Endothelial cell of umbilical vein (primary cell): ENCODE measurements around the gene SPAG9. TPM values are rescaled to one million over a fixed set of nuclear protein-coding genes. Genes with fewer than 3 reads are reported as not detected.

Source experiments
- BruUV-seq: library from RNA; stranded (reverse); fragments of 400-500 nt; replicated peaks from 2 replicates; lab custom pipeline; 2021; lab: Mats Ljungman, UMichigan
- CTCF ChIA-PET: fragments of 300-600, 350-600 bp; sonication (Branson Sonifier 250); formaldehyde crosslinking; loops from one replicate; lab custom pipeline; 2021; ENCODE audit warnings: antibody characterized with exemption, inconsistent platforms; lab: Charles Lee
- POLR2A ChIA-PET: fragments of 300-600, 350-600 bp; sonication (Branson Sonifier 250); formaldehyde crosslinking; loops from one replicate; lab custom pipeline; 2021; ENCODE audit warnings: antibody characterized with exemption, inconsistent platforms; lab: Charles Lee
- DNase-seq: peaks from one replicate; pipeline ENCODE4 v3.0.0-alpha.2; 2011; ENCODE audit warnings: low read depth, low spot score
- FAIRE-seq: peaks from 2 replicates; lab custom pipeline; 2011; peaks lifted over from hg19 to GRCh38; lab: Jason Lieb, UNC
- H2AFZ ChIP-seq: 2 replicates; pipeline ENCODE4 v1.6.0; 2012; ENCODE audit warnings: low read depth, low read length, control low read depth, inconsistent platforms
- H3K27ac ChIP-seq: 2 replicates; pipeline ENCODE4 v1.5.1; 2011; ENCODE audit warnings: low read depth, mild to moderate bottlenecking, control low read depth, low read length, moderate library complexity; ENCODE audit not compliant: insufficient read depth
- H3K27me3 ChIP-seq, 2 experiments: 2 replicates each; pipeline versions ENCODE4 v1.6.0 to v1.6.1; 2011; ENCODE audit warnings: low read length in 2 of 2, mixed read lengths in 1 of 2; ENCODE audit not compliant: control insufficient read depth in 2 of 2, insufficient read depth in 2 of 2
- H3K36me3 ChIP-seq, 2 experiments: 2 replicates in 1 of 2; 3 replicates in 1 of 2; pipeline ENCODE4 v1.5.1; 2011; ENCODE audit warnings: low read length in 2 of 2, mild to moderate bottlenecking in 1 of 2, moderate library complexity in 1 of 2; ENCODE audit not compliant: control insufficient read depth in 2 of 2, insufficient read depth in 2 of 2; ENCODE audit errors: extremely low read depth in 1 of 2
- H3K4me1 ChIP-seq: 3 replicates; pipeline ENCODE4 v1.5.1; 2011; ENCODE audit warnings: mild to moderate bottlenecking, low read length; ENCODE audit not compliant: control insufficient read depth, insufficient read depth; ENCODE audit errors: extremely low read depth
- H3K4me2 ChIP-seq: 2 replicates; pipeline ENCODE4 v1.6.1; 2011; ENCODE audit warnings: low read length, control low read depth, mixed read lengths; ENCODE audit not compliant: insufficient read depth
- H3K4me3 ChIP-seq, 3 experiments: fragments of 200-600 bp in 1 of 3; sonication (generic), shearing (Covaris generic) in 1 of 3; replicated peaks in 1 of 3; 2 replicates each; pipeline ENCODE4 v1.5.1; 2011 to 2016; ENCODE audit warnings: control low read depth in 3 of 3, low read length in 3 of 3, mild to moderate bottlenecking in 2 of 3, inconsistent platforms in 1 of 3, low read depth in 1 of 3, moderate library complexity in 1 of 3; ENCODE audit not compliant: insufficient read depth in 1 of 3
- H3K79me2 ChIP-seq: 2 replicates; pipeline ENCODE4 v1.6.0; 2012; ENCODE audit warnings: low read length, inconsistent platforms; ENCODE audit not compliant: control insufficient read depth, insufficient read depth
- H3K9ac ChIP-seq: replicated peaks from 2 replicates; pipeline ENCODE3; 2011; ENCODE audit warnings: low read length, control low read depth; ENCODE audit not compliant: insufficient read depth; ENCODE audit errors: extremely low read depth
- H3K9me1 ChIP-seq: replicated peaks from 3 replicates; pipeline ENCODE4 v1.6.0; 2011; ENCODE audit warnings: mild to moderate bottlenecking, low read length; ENCODE audit not compliant: control insufficient read depth, insufficient read depth; ENCODE audit errors: extremely low read depth
- H3K9me3 ChIP-seq: replicated peaks from 2 replicates; pipeline ENCODE4 v1.5.1; 2012; ENCODE audit warnings: low read length, inconsistent platforms; ENCODE audit not compliant: control insufficient read depth, insufficient read depth
- H4K20me1 ChIP-seq: replicated peaks from 2 replicates; pipeline ENCODE3; 2011; ENCODE audit warnings: mild to moderate bottlenecking, low read length; ENCODE audit not compliant: control insufficient read depth, insufficient read depth; ENCODE audit errors: extremely low read depth
- EZH2 ChIP-seq: IDR thresholded peaks from 2 replicates; pipeline ENCODE4 v1.6.1; 2012; ENCODE audit warnings: borderline replicate concordance, low read depth, mild to moderate bottlenecking, moderate library complexity, low read length, inconsistent platforms; ENCODE audit not compliant: severe bottlenecking
- FOS ChIP-seq: IDR thresholded peaks from 2 replicates; pipeline ENCODE4 v1.6.1; 2011; ENCODE audit warnings: mild to moderate bottlenecking, low read length, moderate library complexity, borderline replicate concordance; ENCODE audit not compliant: insufficient read depth
- MAX ChIP-seq: IDR thresholded peaks from 2 replicates; pipeline ENCODE4 v1.6.1; 2011; ENCODE audit not compliant: insufficient read depth, insufficient read length
- MYC ChIP-seq: IDR thresholded peaks from one replicate; pipeline ENCODE4 v1.6.1; 2011; ENCODE audit warnings: mild to moderate bottlenecking, low read depth, low read length
- POLR2A ChIP-seq: IDR thresholded peaks from 2 replicates; pipeline ENCODE4 v1.6.1; 2012; ENCODE audit warnings: low read depth, mild to moderate bottlenecking, control low read depth, low read length
- POLR2AphosphoS5 ChIP-seq: IDR thresholded peaks from 2 replicates; pipeline ENCODE4 v1.6.1; 2012; ENCODE audit warnings: low read depth, mild to moderate bottlenecking, control low read depth, low read length, moderate library complexity; ENCODE audit not compliant: insufficient read depth
- dilution Hi-C: fragments of 300-500 bp; cut with MboI; formaldehyde crosslinking; loops from one replicate; pipeline ENCODE4 v1.15.0; 2019; ENCODE audit warnings: low sequenced_read_pairs; ENCODE audit not compliant: extremely low pct_ligation_motif_present
- intact Hi-C: fragments of 100-400 bp; cut with micrococcal nuclease; formaldehyde crosslinking; loops from one replicate; pipeline ENCODE4 v1.10.0; 2022
- polyA plus RNA-seq, 4 experiments: library from polyadenylated mRNA; depleted of rRNA in 3 of 4; stranded (reverse) in 3 of 4; unstranded in 1 of 4; fragments of >200 nt; gene quantifications; 2 replicates each; pipeline versions ENCODE4 v1.2.1 to v1.2.3, GENCODE V29; 2011 to 2012; ENCODE audit warnings: missing spikeins in 1 of 4
- total RNA-seq: library from RNA; stranded (reverse); gene quantifications from 2 replicates; pipeline ENCODE4 v1.2.3, GENCODE V29; 2021
- TF ChIP-seq, protein P1 (sequence below), 2 donors: IDR thresholded peaks; 1 replicate in 1 of 2; 2 replicates in 1 of 2; pipeline ENCODE4 v1.5.1; 2011; ENCODE audit warnings: low read length in 2 of 2, mild to moderate bottlenecking in 2 of 2, moderate library complexity in 2 of 2, control low read depth in 1 of 2, inconsistent platforms in 1 of 2, low read depth in 1 of 2; ENCODE audit not compliant: insufficient read depth in 1 of 2; ENCODE audit errors: extremely low read depth in 1 of 2

SPAG9 gene
- total and polyA plus RNA-seq, 2 donors (not counting 3 experiments of a cell fraction or from before 2014, with no cell fraction given): 16.5 to 75.0 TPM

GRCh38 chr17:51028176-51028863 is 92.3 kb downstream of the SPAG9 start:
- no peak overlapping the region for H3K4me2 ChIP-seq
- H3K79me2 ChIP-seq: no peaks in the 10 kb centered on the region
- no peak for FAIRE-seq
- no peak overlapping the region for H3K27ac ChIP-seq
- no peaks in the 10 kb centered on the region for H3K36me3 ChIP-seq
- no peak overlapping the region for H2AFZ ChIP-seq
- CTCF ChIA-PET: interaction anchor here (0.8 to 2.4 kb wide), 6 partner anchors 14 to 125 kb away, joined by 3 to 7 read pairs (median 4); partner anchors contain the start of gene NME1
- no peak overlapping the region for H3K4me3 ChIP-seq
- no peaks in the 10 kb centered on the region for H3K4me1 ChIP-seq
- intact Hi-C loops: no loop called here
- POLR2A ChIA-PET: no interaction called here
- H3K9me1 ChIP-seq: no peaks in the 10 kb centered on the region
- BruUV-seq: no TSS peak
- no peaks in the 10 kb centered on the region for H4K20me1 ChIP-seq
- dilution Hi-C loops: no loop called here
- H3K9ac ChIP-seq: no peak overlapping the region
- no peaks in the 10 kb centered on the region for H3K9me3 ChIP-seq
- TF ChIP-seq POLR2AphosphoS5 (no peak), MAX (no peak), EZH2 (no peak), FOS (no peak), MYC (no peak), POLR2A (no peak)
- TF ChIP-seq, protein P1, sequence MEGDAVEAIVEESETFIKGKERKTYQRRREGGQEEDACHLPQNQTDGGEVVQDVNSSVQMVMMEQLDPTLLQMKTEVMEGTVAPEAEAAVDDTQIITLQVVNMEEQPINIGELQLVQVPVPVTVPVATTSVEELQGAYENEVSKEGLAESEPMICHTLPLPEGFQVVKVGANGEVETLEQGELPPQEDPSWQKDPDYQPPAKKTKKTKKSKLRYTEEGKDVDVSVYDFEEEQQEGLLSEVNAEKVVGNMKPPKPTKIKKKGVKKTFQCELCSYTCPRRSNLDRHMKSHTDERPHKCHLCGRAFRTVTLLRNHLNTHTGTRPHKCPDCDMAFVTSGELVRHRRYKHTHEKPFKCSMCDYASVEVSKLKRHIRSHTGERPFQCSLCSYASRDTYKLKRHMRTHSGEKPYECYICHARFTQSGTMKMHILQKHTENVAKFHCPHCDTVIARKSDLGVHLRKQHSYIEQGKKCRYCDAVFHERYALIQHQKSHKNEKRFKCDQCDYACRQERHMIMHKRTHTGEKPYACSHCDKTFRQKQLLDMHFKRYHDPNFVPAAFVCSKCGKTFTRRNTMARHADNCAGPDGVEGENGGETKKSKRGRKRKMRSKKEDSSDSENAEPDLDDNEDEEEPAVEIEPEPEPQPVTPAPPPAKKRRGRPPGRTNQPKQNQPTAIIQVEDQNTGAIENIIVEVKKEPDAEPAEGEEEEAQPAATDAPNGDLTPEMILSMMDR (IDR thresholded peaks at IDR 0.05; ENCODE audit: extremely low read depth in 1 of 2, insufficient read depth in 1 of 2, low read depth in 1 of 2, low read length in 2 of 2): no peak
- no peaks in the 10 kb centered on the region for H3K27me3 ChIP-seq
- DNase-seq: no peak
